ENCODE data around the gene PPARD.

DNA sequence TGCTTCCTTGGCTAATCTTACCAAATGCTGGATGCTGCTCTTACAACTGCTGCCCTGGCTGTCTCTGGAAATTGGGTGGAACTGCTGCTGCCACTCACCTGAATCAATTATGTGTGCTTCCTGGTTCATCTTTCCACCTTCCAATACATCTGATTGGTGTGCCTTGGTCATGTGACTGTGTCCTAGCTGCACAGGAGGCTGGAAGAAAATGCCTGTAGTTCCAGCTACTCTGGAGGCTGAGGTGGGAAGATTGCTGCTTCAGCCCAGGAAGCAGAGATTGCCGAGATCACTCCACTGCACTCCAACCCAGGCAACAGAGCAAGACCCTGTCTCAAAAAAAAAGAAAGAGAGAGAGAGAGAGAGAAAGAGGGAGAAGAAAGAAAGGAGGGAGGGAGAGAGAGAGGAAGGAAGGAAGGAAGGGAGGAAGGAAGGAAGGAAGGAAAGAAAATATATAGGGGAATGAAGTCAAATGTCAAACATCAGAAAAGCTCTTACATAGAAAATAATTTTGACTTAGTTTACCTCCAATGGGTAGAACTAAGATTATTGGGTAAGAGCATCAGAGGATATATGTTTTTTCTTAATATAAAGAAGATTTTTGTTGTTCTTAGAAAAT is 14.1 kb upstream of the PPARD start:
- TF ChIP-seq CTCF (IDR thresholded peaks at IDR 0.05), result no peak
- TF ChIP-seq POLR2A (IDR thresholded peaks at IDR 0.05), result no peak

All from suprapubic skin (tissue), 3 donors.